ENCODE measurements around the gene WDFY1.

Gene WDFY1

DNA sequence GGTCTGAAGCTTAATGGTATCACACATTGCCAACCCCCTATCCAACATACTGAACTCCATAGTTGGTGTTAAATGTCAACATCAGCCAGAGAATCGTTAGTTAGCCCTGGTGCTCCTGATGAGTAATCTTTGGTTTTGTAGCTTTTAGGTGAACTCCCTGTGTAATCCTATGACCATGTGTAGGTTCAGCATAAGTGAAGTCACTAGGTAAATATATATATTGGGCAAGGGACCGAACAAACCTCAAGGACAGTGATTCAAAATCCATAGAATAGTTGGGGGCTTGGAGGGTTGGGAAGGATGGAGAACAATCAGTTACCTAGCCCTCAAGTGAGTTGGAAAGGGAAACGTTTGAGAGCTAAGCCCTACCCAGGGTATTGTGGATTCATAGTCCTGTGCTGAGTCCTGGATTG lies 91.7 kb downstream of the WDFY1 start:
- no peak for FAIRE-seq

DNA sequence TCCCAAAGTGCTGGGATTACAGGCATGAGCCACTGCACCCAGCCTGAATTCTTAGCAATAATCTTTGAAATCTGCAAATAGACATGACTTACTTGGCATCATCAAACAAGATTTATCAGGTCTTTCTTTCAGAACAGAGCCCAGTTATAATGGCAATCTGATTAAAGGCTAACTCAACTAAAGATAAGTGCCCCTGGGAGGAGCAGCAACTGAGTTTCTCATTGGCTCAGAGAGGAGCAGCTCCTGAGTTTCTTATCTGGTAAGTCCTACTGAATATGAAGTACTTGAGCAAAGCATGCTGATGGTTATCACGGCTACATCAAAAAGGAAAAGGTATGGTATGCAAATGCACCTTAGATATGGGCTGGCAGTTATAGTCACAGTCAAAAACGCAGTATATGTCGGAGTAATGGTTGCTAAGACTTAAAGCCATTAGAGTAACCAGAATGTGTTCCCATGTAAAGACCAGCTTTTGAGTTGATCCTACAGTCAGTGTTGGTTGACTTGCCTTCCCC lies 92.8 kb downstream of the WDFY1 start:
- no peak for FAIRE-seq

DNA sequence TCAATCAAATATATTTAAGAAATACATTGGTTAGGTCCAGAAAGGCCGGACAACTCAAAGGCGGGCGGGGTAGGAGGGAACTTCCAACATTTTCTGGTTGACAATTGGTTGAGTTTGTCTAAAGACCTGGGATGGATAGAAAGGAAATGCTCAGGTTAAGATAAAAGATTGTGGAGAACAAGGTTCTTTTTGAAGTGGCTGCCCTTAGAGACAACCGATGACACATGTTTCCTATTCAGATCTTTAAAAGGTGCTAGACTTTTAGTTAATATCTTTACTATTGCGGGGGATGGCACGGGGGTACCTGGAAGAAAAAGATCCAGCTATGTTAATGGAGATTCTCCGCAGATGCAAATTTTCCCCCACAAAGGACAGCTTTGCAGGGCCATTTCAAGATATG lies 97.7 kb downstream of the WDFY1 start:
- FAIRE-seq: no peak

DNA sequence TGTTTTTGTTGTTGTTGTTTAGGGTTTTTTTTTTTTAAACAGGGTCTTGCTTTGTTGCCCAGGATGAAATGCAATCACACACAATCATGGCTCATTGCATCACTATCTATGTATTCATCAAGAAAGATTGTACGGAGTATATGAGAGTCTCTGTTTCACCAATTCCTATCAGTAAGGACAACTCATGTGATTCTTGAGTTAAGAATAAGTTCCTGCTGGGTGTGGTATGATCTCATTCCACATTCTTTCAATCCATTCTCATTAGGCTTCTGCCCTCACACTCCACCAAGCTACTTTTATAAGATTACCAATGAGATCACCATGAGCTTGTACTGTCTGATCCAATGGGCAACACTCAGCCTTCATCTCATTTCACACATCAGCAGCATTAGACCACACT lies 98.6 kb downstream of the WDFY1 start:
- FAIRE-seq: no peak

DNA sequence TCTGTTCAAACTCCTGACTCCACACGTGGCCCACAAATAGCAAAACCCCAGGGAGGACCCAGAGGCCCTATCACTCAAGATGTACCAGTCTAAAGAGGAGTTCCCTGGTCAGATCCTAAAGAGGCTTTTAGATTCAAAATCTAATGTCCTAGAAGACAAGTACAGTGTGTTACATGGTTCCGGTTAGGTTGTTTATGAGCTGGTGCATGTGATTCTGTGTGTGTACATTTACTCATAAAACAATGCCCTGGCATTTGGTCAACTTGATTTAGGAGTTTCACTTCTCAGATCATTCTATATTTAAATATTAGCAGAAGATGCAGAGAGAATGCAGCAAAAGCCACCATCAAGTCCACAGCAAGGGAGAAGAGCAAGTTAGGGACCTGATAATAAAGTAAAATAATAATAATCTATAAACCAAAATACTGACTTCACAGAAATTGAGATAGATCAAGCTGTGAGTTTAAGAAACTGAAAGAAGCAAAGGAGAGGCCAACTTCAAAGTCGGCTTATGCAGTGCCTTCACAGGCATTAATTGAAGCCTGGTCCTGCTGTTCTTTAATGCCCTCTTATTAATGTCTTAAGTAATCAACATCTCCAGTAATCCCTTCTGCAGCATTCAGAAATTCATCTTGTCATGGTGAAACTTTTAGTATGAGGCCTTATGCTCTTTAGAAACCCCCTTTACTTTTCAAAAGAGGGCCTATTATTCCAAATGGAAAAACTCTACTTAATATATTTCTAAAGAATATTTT lies 103.5 kb downstream of the WDFY1 start:
- FAIRE-seq: no peak

DNA sequence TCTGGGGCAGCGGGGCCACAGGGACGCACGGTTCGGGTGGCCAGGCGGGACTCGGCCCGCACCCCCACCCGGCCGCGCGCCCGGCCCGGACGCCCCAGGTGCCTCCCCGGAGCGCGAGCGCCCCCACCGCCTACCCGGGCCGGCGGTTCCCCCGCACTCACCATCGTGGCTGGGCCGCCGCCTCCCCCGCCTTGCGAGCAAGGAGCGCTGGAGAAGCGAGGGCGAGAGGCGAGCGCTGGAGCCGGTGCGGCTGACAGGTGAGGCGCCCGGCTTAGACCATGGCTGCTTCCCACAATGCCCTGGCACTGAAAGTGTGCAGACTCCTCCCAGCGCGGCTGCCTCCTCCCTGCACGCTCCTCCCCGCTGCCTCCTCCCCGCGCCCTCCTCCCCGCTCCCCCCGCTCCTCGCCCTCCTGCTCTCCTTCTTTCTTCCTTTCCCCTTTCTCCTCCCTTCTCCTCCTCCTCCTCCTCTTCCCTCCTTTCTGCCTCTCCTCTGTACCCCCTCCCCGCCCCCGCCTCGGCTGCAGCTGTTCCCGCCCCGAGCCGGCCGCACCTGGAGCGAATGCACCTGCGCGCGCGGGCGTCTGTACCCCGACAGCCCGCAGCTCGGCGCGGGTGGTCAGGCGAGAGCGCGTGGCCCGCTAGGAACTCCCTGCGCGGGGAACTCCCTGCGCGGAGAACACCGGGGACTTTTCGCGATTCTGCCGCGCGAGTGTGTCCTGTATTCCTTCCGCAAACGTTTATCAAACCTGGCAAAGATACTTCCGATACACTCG lies 107.7 kb downstream of the WDFY1 start, which contains the start of gene AP1S3:
AP1S3 (minus strand) TSS at position 296 of the 775 bp plus-strand sequence; CDS start at position 164, 132 bp downstream.
- FAIRE-seq: no peak

DNA sequence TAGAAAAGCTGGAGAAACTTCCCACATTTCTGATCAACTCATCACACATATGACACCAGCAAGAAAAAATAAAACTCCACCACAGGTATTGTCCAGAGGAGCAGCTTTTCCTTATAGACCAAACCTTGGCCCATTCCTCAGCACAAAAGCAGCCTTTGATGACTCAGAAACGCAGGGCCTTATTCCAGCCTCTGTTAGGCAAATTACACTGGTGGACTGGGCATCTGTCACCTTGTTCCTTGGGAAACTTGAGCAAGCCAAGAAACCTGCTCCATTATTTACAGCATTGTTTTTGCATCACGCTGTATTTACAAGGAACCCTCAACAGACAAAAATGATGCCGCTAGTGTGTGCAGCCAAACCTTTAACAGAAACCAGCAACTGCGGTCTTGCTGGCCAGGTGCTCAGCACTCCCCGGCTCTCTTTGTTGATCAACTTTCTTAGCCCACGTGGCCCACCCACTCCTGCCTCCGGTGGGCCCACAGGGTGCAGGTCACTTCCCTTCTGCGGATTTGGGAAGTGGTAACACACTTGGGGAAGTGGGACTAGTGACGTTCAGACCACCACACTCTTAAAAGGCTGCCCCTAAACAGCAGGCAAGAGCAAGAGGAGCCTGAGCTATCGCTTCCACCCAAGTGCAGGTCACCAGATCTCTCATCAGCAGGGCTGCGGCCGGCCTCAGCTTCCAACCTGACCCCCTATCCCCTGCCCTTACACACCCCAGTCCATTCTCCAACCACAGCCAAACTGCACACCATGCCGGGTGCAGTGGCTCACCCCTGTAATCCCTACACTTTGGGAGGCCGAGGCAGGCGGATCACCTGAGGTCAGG lies 109.2 kb downstream of the WDFY1 start:
- no peak for FAIRE-seq

DNA sequence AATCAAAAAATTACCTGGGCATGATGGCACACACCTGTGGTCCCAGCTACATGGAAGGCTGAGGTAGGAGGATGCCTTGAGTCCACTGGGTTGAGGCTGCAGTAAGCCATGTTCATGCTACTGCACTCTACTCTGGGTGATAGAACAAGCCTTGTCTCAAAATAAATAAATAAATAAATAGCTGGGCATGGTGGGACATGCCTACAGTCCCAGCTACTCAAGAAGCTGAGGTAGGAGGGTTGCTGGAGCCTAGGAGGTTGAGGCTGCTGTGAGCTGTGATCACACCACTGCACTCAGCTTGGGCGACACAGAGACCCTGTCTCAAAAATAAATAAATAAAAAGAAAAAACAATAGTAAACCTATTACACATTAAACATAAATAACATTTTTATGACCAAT lies 110.7 kb downstream of the WDFY1 start:
- no peak for FAIRE-seq

DNA sequence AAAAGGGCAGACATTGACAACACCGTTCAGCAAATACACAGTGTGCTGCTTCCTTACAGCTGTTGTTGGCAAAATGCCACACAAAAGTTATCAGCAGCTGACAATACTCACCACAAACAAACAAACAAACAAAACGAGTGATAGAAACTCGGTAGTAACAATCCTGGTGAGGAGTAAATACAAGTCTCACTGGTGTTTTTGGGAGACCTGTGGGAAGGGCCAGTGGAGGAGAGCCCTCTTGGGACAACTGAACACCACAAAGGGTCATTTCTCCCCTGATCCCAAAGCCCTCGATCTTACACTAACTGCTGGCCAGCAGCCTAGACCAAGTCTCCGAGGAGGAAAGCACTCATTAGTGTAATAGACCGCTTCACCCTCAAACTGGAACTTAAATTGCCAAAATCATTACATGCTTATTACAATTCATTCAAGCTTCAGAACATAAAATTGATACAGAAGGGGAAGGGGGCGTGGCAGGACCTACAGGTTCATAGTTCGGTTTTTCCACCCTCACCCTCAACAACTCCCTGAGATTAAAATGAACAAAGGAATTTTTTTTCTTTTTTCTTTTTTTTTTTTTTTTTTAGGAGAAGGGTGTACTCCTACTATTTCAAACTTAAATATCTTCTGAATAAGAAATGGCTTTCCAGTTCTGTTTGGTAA lies 112.8 kb downstream of the WDFY1 start:
- no peak for FAIRE-seq

DNA sequence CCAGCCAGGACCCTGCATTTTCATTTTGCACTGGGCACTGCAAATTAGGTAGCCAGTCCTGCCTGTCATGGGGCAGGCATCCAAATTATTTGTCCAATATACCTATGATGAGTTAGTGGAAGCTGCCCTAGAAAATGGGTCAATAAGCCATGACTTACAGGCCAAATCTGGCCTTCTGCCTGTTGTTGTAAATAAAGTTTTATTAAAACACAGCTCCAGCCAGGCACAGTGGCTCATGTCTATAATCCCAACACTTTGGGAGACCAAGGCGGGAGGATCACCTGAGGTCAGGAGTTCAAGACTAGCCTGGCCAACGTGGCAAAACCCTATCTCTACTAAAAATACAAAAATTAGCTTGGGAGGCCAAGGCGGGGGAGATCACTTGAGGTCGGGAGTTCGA lies 116.0 kb downstream of the WDFY1 start:
- no peak for FAIRE-seq

DNA sequence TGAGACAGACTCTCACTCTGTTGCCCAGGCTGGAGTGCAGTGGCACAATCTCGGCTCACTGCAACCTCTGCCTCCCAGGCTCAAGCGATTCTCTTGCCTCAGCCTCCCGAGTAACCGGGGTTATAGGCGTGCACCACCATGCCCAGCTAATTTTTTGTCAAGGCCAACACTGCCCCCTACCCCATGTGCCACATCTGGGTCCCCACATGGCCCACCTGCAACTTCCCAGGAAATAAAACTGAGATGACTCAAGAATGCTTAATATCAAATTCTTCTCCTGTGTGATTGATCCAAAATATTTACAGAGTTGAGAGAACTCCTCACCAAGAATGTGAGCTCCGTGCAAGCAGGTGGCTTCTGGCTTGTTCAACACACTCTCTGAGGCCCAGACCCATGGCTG lies 116.8 kb downstream of the WDFY1 start:
- FAIRE-seq: no peak

DNA sequence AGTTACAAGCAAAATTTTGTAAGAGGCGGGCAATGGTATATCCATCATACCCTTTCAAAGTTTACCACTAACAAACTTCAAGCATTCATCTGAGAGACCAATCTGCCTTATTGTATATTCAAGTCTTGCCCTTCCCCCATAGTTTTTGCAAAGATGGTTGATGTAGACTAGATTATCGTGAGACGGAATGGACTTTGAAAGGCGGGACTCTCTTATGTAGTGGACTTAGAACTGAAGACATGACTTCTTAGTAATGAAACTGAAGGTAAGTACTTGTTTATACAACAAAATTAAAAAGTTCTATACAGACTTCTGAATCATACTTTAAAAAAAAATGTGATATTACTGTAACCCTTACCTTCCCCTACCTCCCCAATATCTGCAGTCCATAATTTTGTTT lies 118.1 kb downstream of the WDFY1 start:
- no peak for FAIRE-seq
